Measurements from ENCODE around the gene PACSIN2. TPM values are rescaled to one million over a fixed set of nuclear protein-coding genes. Genes with fewer than 3 reads are reported as not detected.

Gene PACSIN2
- total RNA-seq, 6 experiments from 2014 or later, result 21.4 to 67.0 (median 47.1) TPM

DNA sequence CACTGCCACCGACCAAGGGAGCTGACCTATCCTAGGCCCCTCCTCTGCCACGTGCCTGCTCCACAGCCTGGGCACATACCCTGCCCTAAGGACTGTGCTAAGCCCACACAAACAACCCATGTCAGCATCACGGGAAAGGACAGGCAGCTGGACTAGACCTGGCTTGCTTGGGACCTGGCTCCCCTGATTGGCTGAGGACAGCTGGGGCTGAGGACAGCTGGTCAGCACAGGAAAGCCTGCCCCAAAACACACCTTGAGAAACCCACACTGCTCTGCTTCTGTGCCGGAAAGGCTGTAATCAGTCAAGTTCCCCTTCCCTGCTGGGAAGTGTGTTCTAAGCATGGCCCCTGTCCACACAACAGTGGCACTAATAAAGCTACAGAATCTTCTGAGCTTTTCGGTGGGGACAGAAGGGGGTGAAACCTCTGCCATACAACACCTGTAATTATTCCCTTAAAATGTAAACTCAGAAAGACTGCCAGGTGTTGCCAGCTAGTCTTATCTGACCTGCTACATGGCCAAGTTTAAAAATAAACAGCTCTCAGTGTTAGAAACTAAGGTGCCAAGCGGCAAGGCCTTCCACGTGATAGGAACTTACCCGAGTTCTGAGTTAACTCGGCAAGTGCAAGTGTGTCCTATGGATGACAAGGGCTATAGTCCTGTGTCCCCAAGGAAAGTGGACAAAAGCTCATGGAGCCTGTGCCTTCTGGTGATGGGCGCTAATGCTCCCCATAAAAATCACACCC is 122.2 kb downstream of the PACSIN2 start:
- peaks cover 0 to 52% (median 16%) of the 10 kb centered on the region in 4 donors for H3K4me1 ChIP-seq
- no peak overlapping the region for H3K4me3 ChIP-seq
- TF ChIP-seq CTCF (IDR thresholded peaks at IDR 0.05) (no peak), POLR2A (IDR thresholded peaks at IDR 0.05) (no peak)
- peak overlapping the region; percentile 66 to 81 (median 77) for H3K27ac ChIP-seq
- no peaks in the 10 kb centered on the region for H3K9me3 ChIP-seq
- ATAC-seq (peak; percentile 49 to 65 (median 64)), DNase-seq (peak in 2 of 3 donors; percentile 78 to 79)
- intact Hi-C loops (cut with DNase I), result no loop called here
- WGBS (ENCODE audit: insufficient coverage, low coverage, low lambda C conversion rate, missing lambda C conversion rate), result 21% methylated on average over 6 of the region's 10 CpGs
- H3K27me3 ChIP-seq, result no peaks in the 10 kb centered on the region
- H3K36me3 ChIP-seq, result peaks cover 0 to 20% (median 2%) of the 10 kb centered on the region in 4 donors

GRCh38 chr22:42892156-42892555 is 122.8 kb downstream of the PACSIN2 start:
- Histone ChIP-seq H3K9me3 (no peaks in the 10 kb centered on the region), H3K36me3 (peaks cover 0 to 20% (median 2%) of the 10 kb centered on the region in 4 donors), H3K4me1 (peaks cover 0 to 53% (median 18%) of the 10 kb centered on the region in 4 donors), H3K27ac (peak overlapping the region; percentile 66 to 81 (median 77)), H3K4me3 (no peak overlapping the region), H3K27me3 (no peaks in the 10 kb centered on the region)
- WGBS (ENCODE audit: insufficient coverage, low coverage, low lambda C conversion rate, missing lambda C conversion rate), result no CpG with 5 or more reads among the region's 9 CpGs
- DNase-seq (no peak), ATAC-seq (no peak)
- intact Hi-C loops (cut with DNase I), result no loop called here
- TF ChIP-seq CTCF (IDR thresholded peaks at IDR 0.05), result no peak
- no peak for TF ChIP-seq POLR2A (IDR thresholded peaks at IDR 0.05)

DNA sequence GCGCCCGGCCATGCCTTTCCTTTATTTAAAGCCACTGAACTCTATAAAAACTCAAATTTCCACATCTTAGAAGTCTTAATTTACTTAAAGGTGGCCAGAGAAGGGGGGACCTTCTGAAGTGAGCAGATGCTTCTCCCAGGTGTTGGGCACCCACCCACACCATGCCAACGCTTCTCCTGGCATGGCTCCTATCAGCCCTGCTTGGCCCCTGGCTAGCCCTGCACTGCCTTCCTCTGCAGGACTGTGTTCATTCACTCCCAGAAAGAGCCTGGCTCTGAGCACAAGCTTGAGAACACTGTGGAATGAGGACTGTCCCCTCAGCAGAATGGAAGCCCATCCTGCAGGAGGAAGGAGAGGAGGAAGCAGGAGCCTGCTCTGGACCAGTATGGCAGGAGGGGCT is 123.3 kb downstream of the PACSIN2 start:
- no peak overlapping the region for H3K4me3 ChIP-seq
- ATAC-seq (no peak), DNase-seq (no peak)
- 78% methylated on average over 3 of the region's 3 CpGs for WGBS (ENCODE audit: insufficient coverage, low coverage, low lambda C conversion rate, missing lambda C conversion rate)
- no peaks in the 10 kb centered on the region for H3K9me3 ChIP-seq
- TF ChIP-seq CTCF (IDR thresholded peaks at IDR 0.05) (no peak), POLR2A (IDR thresholded peaks at IDR 0.05) (no peak)
- H3K27me3 ChIP-seq, result no peaks in the 10 kb centered on the region
- intact Hi-C loops (cut with DNase I), result no loop called here
- peaks cover 0 to 20% (median 2%) of the 10 kb centered on the region in 4 donors for H3K36me3 ChIP-seq
- peaks cover 0 to 57% (median 20%) of the 10 kb centered on the region in 4 donors for H3K4me1 ChIP-seq
- H3K27ac ChIP-seq, result peak overlapping the region in 2 of 3 donors; percentile 77 to 81

GRCh38 chr22:42891008-42891407 is 123.9 kb downstream of the PACSIN2 start:
- peaks cover 0 to 59% (median 20%) of the 10 kb centered on the region in 4 donors for H3K4me1 ChIP-seq
- H3K9me3 ChIP-seq, result no peaks in the 10 kb centered on the region
- TF ChIP-seq POLR2A (IDR thresholded peaks at IDR 0.05) (no peak), CTCF (IDR thresholded peaks at IDR 0.05) (no peak)
- no peaks in the 10 kb centered on the region for H3K27me3 ChIP-seq
- DNase-seq, result no peak
- ATAC-seq, result no peak
- 83% methylated on average over 12 of the region's 13 CpGs for WGBS (ENCODE audit: insufficient coverage, low coverage, low lambda C conversion rate, missing lambda C conversion rate)
- H3K27ac ChIP-seq, result no peak overlapping the region
- intact Hi-C loops (cut with DNase I), result no loop called here
- H3K36me3 ChIP-seq, result peaks cover 0 to 20% (median 2%) of the 10 kb centered on the region in 4 donors
- no peak overlapping the region for H3K4me3 ChIP-seq
